Measurements from ENCODE around the gene TPH1. TPM values are rescaled to one million over a fixed set of nuclear protein-coding genes. Genes with fewer than 3 reads are reported as not detected.

The TPH1 gene
- polyA plus RNA-seq, 3 donors: 0.15 TPM; not detected in 2

DNA sequence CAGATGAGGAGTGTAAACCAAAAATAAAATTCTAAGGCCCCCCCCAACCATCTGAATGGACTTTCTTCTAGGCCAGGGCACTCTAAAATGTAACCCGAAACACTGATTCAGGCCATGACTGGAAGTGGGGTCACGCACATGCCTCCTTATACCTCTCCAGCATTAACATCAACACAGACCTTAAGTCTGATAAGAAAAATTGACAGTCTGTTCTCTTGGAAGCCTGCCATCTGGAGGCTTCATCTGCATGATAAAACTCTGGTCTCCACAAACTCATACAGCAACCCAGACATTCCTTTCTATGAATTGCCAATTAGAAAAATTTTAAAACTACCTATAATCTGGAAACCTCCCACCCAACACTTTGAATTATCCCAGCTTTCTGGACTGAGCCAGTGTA, 29.3 kb downstream of the TPH1 start:
- intact Hi-C loops (cut with micrococcal nuclease): loop anchor here in 1 of 2 donors (10.0 kb wide), 1 partner anchor 88 kb away; the partner anchor contains the start of gene SAAL1
- no peak overlapping the region for H2AFZ ChIP-seq (ENCODE audit: insufficient read depth, low read depth, low read length, poor library complexity, severe bottlenecking)
- H3K36me3 Mint-ChIP-seq: no peaks in the 10 kb centered on the region
- H3K36me3 ChIP-seq (replicated peaks in 1 of 2; ENCODE audit: control insufficient read depth in 1 of 2, insufficient read depth in 2 of 2, low read length in 2 of 2): no peaks in the 10 kb centered on the region
- no peaks in the 10 kb centered on the region for H4K20me1 ChIP-seq (ENCODE audit: insufficient read depth, low read length)
- H3K9me3 Mint-ChIP-seq: no peaks in the 10 kb centered on the region
- no peak overlapping the region for H3K9ac ChIP-seq (ENCODE audit: insufficient read depth, low read length, poor library complexity, severe bottlenecking)
- H3K27me3 ChIP-seq (ENCODE audit: control insufficient read depth in 2 of 2, insufficient read depth in 2 of 2, low read length in 2 of 2): peaks cover 10 to 11% of the 10 kb centered on the region in 2 donors
- 100% methylated on average over 1 of the region's 2 CpGs for WGBS (ENCODE audit: insufficient coverage)
- H3K27me3 Mint-ChIP-seq (ENCODE audit: low read depth in 3 of 3): peaks cover 7 to 13% (median 12%) of the 10 kb centered on the region in 3 donors
- H3K4me1 ChIP-seq (ENCODE audit: control insufficient read depth in 1 of 2, insufficient read depth in 2 of 2, low read length in 2 of 2): peaks cover 13 to 19% of the 10 kb centered on the region in 2 donors
- no peaks in the 10 kb centered on the region for H3K9me3 ChIP-seq (replicated peaks in 1 of 2; ENCODE audit: control insufficient read depth in 1 of 2, insufficient read depth in 1 of 2, low read length in 2 of 2)
- H3K4me3 ChIP-seq (replicated peaks in 1 of 3; ENCODE audit: low read depth in 2 of 3, low read length in 3 of 3): no peak overlapping the region
- no peak overlapping the region for H3K4me3 Mint-ChIP-seq
- H3K27ac ChIP-seq (ENCODE audit: low read depth in 1 of 2, low read length in 2 of 2): no peak overlapping the region
- H3K4me2 ChIP-seq (replicated peaks; ENCODE audit: extremely low read depth, low read length, poor library complexity, severe bottlenecking): no peak overlapping the region
- H3K27ac Mint-ChIP-seq: no peak overlapping the region
- no peaks in the 10 kb centered on the region for H3K79me2 ChIP-seq (ENCODE audit: insufficient read depth, low read length)
- peaks cover 12% of the 10 kb centered on the region for H3K4me1 Mint-ChIP-seq
- TF ChIP-seq, protein P1, sequence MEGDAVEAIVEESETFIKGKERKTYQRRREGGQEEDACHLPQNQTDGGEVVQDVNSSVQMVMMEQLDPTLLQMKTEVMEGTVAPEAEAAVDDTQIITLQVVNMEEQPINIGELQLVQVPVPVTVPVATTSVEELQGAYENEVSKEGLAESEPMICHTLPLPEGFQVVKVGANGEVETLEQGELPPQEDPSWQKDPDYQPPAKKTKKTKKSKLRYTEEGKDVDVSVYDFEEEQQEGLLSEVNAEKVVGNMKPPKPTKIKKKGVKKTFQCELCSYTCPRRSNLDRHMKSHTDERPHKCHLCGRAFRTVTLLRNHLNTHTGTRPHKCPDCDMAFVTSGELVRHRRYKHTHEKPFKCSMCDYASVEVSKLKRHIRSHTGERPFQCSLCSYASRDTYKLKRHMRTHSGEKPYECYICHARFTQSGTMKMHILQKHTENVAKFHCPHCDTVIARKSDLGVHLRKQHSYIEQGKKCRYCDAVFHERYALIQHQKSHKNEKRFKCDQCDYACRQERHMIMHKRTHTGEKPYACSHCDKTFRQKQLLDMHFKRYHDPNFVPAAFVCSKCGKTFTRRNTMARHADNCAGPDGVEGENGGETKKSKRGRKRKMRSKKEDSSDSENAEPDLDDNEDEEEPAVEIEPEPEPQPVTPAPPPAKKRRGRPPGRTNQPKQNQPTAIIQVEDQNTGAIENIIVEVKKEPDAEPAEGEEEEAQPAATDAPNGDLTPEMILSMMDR (IDR thresholded peaks at IDR 0.05): no peak
- DNase-seq: no peak

DNA sequence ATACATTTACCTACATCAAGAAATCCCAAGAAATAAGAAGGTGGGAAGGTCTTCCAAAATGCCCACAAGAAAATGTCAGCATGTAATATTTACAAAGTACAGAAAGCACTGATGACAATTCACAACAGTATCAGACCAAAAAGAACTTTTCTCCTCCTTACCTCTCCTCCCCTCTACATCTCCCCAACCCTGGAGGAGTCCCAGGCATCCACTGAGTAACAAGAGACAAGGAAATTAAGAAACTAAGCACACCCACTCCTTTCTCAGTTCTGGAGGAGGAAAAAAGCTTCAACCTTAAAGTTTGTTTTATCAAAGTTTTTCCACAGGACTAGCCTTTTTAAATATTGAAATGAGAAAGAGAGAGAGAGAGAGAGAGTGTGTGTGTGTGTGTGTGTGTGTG, 31.2 kb downstream of the TPH1 start:
- TF ChIP-seq, protein P1 (IDR thresholded peaks at IDR 0.05): no peak
- H2AFZ ChIP-seq (ENCODE audit: insufficient read depth, low read depth, low read length, poor library complexity, severe bottlenecking): no peak overlapping the region
- no peak overlapping the region for H3K9ac ChIP-seq (ENCODE audit: insufficient read depth, low read length, poor library complexity, severe bottlenecking)
- H3K4me1 ChIP-seq (ENCODE audit: control insufficient read depth in 1 of 2, insufficient read depth in 2 of 2, low read length in 2 of 2): peaks cover 13 to 19% of the 10 kb centered on the region in 2 donors
- Mint-ChIP-seq H3K4me1 (peaks cover 15% of the 10 kb centered on the region), H3K27ac (no peak overlapping the region), H3K36me3 (no peaks in the 10 kb centered on the region), H3K4me3 (peak overlapping the region in 1 of 2 donors; percentile 65), H3K9me3 (peaks cover 0 to 3% (median 0%) of the 10 kb centered on the region in 7 donors), H3K27me3 (ENCODE audit: low read depth in 3 of 3) (peaks cover 9 to 13% (median 12%) of the 10 kb centered on the region in 3 donors)
- no peaks in the 10 kb centered on the region for H4K20me1 ChIP-seq (ENCODE audit: insufficient read depth, low read length)
- H3K27me3 ChIP-seq (ENCODE audit: control insufficient read depth in 2 of 2, insufficient read depth in 2 of 2, low read length in 2 of 2): peaks cover 10 to 11% of the 10 kb centered on the region in 2 donors
- intact Hi-C loops (cut with micrococcal nuclease): loop anchor here in 1 of 2 donors (10.0 kb wide), 1 partner anchor 90 kb away; the partner anchor contains the start of gene SAAL1
- no peak overlapping the region for H3K4me3 ChIP-seq (replicated peaks in 1 of 3; ENCODE audit: low read depth in 2 of 3, low read length in 3 of 3)
- DNase-seq: no peak
- no peaks in the 10 kb centered on the region for H3K9me3 ChIP-seq (replicated peaks in 1 of 2; ENCODE audit: control insufficient read depth in 1 of 2, insufficient read depth in 1 of 2, low read length in 2 of 2)
- H3K27ac ChIP-seq (ENCODE audit: low read depth in 1 of 2, low read length in 2 of 2): no peak overlapping the region
- H3K4me2 ChIP-seq (replicated peaks; ENCODE audit: extremely low read depth, low read length, poor library complexity, severe bottlenecking): no peak overlapping the region
- H3K79me2 ChIP-seq (ENCODE audit: insufficient read depth, low read length): no peaks in the 10 kb centered on the region
- H3K36me3 ChIP-seq (replicated peaks in 1 of 2; ENCODE audit: control insufficient read depth in 1 of 2, insufficient read depth in 2 of 2, low read length in 2 of 2): no peaks in the 10 kb centered on the region

All from CD14-positive monocyte (primary cell).